Measurements from ENCODE around the gene SLC38A10.
"Not testable (repeated sequence)": the region's sequence is repeated elsewhere in the genome, so short reads cannot be mapped to it uniquely, and the experiment has no call there.

The SLC38A10 gene

GRCh38 chr17:81310949-81311550 is 15.9 kb upstream of the SLC38A10 start:
- no peak overlapping the region for H3K4me3 ChIP-seq (ENCODE audit: low read length)
- H3K36me3 ChIP-seq (ENCODE audit: control insufficient read depth, insufficient read depth, low read length), result no peaks in the 10 kb centered on the region
- DNase-seq (ENCODE audit: low read depth, low spot score), result no peak
- no peaks in the 10 kb centered on the region for H3K9me3 ChIP-seq (ENCODE audit: control insufficient read depth, insufficient read depth, low read length)
- no peaks in the 10 kb centered on the region for H3K27me3 ChIP-seq (ENCODE audit: control insufficient read depth, insufficient read depth, low read length)
- no peak overlapping the region for H3K27ac ChIP-seq (ENCODE audit: low read length)
- WGBS (ENCODE audit: insufficient coverage, insufficient read length), result no CpG with 5 or more reads among the region's 19 CpGs
- peaks cover 10% of the 10 kb centered on the region for H3K4me1 ChIP-seq (ENCODE audit: control insufficient read depth, insufficient read depth, low read length)

GRCh38 chr17:81309859-81310839 is 15.0 kb upstream of the SLC38A10 start:
- no peak for DNase-seq (ENCODE audit: low read depth, low spot score)
- Histone ChIP-seq H3K4me1 (ENCODE audit: control insufficient read depth, insufficient read depth, low read length) (peaks cover 10% of the 10 kb centered on the region), H3K27ac (ENCODE audit: low read length) (no peak overlapping the region), H3K4me3 (ENCODE audit: low read length) (no peak overlapping the region), H3K9me3 (ENCODE audit: control insufficient read depth, insufficient read depth, low read length) (no peaks in the 10 kb centered on the region), H3K27me3 (ENCODE audit: control insufficient read depth, insufficient read depth, low read length) (no peaks in the 10 kb centered on the region), H3K36me3 (ENCODE audit: control insufficient read depth, insufficient read depth, low read length) (no peaks in the 10 kb centered on the region)
- no CpG with 5 or more reads among the region's 36 CpGs for whole genome bisulfite sequencing (ENCODE audit: insufficient coverage, insufficient read length)

DNA sequence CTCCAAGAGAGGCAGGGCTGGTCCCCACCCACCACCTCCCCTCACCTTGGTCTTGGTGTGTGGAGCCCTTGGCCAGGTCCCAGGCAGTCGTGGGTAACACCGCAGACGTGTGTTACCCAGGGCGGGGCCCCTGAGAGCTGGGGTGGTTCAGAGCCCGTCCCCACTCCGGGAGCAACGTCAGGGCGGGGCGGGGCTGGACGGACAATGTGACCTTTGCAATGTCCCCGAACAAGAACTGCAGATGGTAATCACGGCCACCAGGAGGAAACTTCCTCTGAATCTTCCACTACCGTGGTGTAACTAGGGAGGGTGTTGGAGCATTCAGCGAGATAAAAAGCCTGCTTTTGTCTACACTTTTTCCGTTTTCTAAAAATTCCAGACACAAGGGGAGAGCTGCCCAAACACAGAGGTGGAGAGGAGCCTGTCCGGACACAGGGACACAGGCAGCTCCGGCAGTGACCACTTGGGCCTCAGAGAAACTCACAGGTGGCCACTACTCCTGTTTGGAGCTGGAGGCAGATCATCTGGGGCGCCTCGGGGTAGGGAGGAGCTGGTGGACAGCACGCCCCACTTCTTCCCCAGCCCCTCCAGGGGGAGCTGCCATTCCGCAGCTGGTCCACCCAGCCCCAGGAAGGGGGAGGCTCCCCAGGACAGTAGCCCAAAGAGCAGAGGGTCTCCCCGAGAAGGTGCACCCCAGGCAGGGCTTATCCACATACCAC is 14.2 kb upstream of the SLC38A10 start:
- Histone ChIP-seq H3K4me3 (ENCODE audit: low read length) (no peak overlapping the region), H3K36me3 (ENCODE audit: control insufficient read depth, insufficient read depth, low read length) (no peaks in the 10 kb centered on the region), H3K9me3 (ENCODE audit: control insufficient read depth, insufficient read depth, low read length) (no peaks in the 10 kb centered on the region), H3K27ac (ENCODE audit: low read length) (no peak overlapping the region), H3K27me3 (ENCODE audit: control insufficient read depth, insufficient read depth, low read length) (no peaks in the 10 kb centered on the region), H3K4me1 (ENCODE audit: control insufficient read depth, insufficient read depth, low read length) (peaks cover 10% of the 10 kb centered on the region)
- no CpG with 5 or more reads among the region's 22 CpGs for WGBS (ENCODE audit: insufficient coverage, insufficient read length)
- DNase-seq (ENCODE audit: low read depth, low spot score), result no peak

DNA sequence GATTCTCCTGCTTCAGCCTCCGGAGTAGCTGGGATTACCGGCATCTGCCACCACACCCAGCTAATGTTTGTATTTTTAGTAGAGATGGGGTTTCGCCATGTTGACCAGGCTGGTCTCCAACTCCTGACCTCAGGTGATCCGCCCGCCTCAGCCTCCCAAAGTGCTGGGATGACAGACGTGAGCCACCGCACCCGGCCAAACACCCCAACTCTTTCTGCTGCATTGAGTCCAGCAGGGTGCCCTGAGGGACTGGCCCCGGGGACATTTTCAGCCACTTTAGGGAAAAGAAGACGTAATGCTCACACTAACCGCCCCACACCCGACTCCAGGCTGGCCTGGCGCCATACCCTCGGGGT is 13.7 kb upstream of the SLC38A10 start:
- not testable (repeated sequence) for H3K36me3 ChIP-seq (ENCODE audit: control insufficient read depth, insufficient read depth, low read length); H3K4me3 ChIP-seq (ENCODE audit: low read length); H3K27ac ChIP-seq (ENCODE audit: low read length); DNase-seq (ENCODE audit: low read depth, low spot score); H3K9me3 ChIP-seq (ENCODE audit: control insufficient read depth, insufficient read depth, low read length); H3K27me3 ChIP-seq (ENCODE audit: control insufficient read depth, insufficient read depth, low read length)
- no CpG with 5 or more reads among the region's 14 CpGs for WGBS (ENCODE audit: insufficient coverage, insufficient read length)
- H3K4me1 ChIP-seq (ENCODE audit: control insufficient read depth, insufficient read depth, low read length), result peaks cover 10% of the 10 kb centered on the region

DNA sequence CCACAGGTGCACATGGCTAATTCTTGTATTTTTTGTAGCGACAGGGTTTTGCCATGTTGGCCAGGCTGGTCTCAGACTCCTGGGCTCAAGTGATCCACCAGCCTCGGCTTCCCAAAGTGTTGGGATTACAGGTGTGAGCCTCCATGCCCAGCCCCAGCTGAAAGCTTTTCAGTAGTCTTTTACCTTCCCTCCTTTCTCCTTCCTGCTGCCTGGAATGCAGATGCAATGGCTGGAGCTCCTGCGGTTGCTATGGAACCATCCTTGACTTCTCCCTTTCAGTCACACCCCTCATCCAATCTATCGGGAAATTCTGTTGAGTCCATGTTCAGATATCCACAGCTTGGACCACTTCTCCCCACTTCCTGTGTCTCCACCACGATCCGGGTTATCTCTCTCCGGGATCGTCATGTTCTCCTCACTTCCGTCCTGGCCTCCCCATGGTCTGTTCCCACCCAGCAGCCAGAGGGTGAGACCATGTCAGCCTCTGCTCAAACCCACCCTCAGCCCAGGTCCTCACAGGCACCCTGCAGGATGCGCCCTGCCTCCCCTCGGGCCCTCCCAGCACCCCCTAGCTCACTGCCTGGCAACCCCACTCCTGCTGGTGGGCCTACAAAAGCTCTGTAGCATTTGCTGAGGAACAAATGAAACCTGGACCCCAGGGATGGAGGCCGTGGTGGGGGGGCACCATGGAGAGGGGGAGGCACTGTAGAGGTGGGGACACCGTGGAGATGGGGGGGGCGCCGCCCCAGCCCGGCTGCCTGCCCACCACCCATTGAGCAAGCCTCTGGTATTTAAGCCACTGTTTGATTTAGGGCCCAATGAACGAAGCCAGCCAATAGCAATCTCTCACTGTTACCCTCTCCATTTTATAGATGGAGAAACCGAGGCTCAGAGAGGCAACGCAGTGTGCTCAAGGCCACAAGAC is 12.8 kb upstream of the SLC38A10 start:
- Histone ChIP-seq H3K9me3 (ENCODE audit: control insufficient read depth, insufficient read depth, low read length) (no peaks in the 10 kb centered on the region), H3K36me3 (ENCODE audit: control insufficient read depth, insufficient read depth, low read length) (no peaks in the 10 kb centered on the region), H3K27ac (ENCODE audit: low read length) (no peak overlapping the region), H3K4me1 (ENCODE audit: control insufficient read depth, insufficient read depth, low read length) (peaks cover 10% of the 10 kb centered on the region), H3K27me3 (ENCODE audit: control insufficient read depth, insufficient read depth, low read length) (no peaks in the 10 kb centered on the region), H3K4me3 (ENCODE audit: low read length) (no peak overlapping the region)
- no peak for DNase-seq (ENCODE audit: low read depth, low spot score)
- WGBS (ENCODE audit: insufficient coverage, insufficient read length), result no CpG with 5 or more reads among the region's 19 CpGs

DNA sequence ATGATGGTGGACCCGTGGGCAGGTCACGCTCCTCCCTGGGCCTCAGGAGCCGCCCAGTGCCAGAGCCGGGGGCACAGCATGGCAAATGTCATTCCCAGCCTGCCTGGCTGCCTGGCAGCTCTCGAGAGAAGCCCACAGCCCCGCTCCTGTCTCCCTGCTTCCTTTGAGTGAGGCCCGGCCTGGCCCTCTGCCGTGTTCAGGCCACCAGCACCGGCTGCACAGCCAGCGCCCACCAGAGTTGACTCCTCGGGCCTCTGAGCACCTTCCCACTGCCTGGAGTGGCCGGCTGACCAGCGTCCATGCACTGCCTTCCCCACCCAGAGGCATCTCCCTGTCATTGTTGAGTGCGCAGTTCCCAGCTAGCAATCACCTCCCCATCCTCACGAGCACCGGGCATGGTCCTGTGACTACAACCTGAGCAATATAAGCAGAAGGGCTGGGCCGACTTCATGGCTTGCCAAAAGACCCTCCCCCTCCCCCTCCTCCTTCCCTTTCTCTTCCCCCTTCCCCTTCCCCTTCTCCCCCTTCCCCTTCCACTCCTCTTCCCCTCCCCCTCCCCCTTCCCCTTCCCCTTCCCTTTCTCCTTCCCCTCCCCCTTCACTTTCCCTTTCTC is 11.9 kb upstream of the SLC38A10 start:
- Histone ChIP-seq H3K4me1 (ENCODE audit: control insufficient read depth, insufficient read depth, low read length) (peaks cover 10% of the 10 kb centered on the region), H3K27ac (ENCODE audit: low read length) (no peak overlapping the region), H3K4me3 (ENCODE audit: low read length) (no peak overlapping the region), H3K9me3 (ENCODE audit: control insufficient read depth, insufficient read depth, low read length) (no peaks in the 10 kb centered on the region), H3K27me3 (ENCODE audit: control insufficient read depth, insufficient read depth, low read length) (no peaks in the 10 kb centered on the region), H3K36me3 (ENCODE audit: control insufficient read depth, insufficient read depth, low read length) (no peaks in the 10 kb centered on the region)
- WGBS (ENCODE audit: insufficient coverage, insufficient read length), result no CpG with 5 or more reads among the region's 17 CpGs
- DNase-seq (ENCODE audit: low read depth, low spot score), result no peak

DNA sequence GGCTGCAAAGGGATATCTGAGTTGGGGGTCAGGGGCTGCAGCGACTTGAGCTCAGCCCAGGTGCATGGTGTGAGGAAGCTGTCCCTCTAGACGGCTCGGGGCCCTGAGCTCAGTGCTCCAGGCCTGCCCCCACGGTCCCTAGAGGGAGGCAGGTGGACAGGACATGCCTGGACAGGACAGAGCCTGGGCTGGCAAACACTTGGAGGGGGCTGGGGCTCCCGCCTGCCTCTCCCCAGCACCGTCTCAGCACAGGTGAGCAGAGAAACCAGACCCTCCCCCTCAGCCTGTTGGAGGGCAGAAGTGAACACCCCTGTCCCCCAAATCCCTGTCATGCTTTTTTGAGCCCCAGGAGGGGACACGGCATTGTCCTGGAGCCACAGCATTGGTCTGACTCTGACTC is 11.4 kb upstream of the SLC38A10 start:
- Histone ChIP-seq H3K27ac (ENCODE audit: low read length) (no peak overlapping the region), H3K4me3 (ENCODE audit: low read length) (no peak overlapping the region), H3K27me3 (ENCODE audit: control insufficient read depth, insufficient read depth, low read length) (no peaks in the 10 kb centered on the region), H3K36me3 (ENCODE audit: control insufficient read depth, insufficient read depth, low read length) (no peaks in the 10 kb centered on the region), H3K4me1 (ENCODE audit: control insufficient read depth, insufficient read depth, low read length) (peaks cover 10% of the 10 kb centered on the region), H3K9me3 (ENCODE audit: control insufficient read depth, insufficient read depth, low read length) (no peaks in the 10 kb centered on the region)
- no CpG with 5 or more reads among the region's 7 CpGs for WGBS (ENCODE audit: insufficient coverage, insufficient read length)
- DNase-seq (ENCODE audit: low read depth, low spot score), result no peak

DNA sequence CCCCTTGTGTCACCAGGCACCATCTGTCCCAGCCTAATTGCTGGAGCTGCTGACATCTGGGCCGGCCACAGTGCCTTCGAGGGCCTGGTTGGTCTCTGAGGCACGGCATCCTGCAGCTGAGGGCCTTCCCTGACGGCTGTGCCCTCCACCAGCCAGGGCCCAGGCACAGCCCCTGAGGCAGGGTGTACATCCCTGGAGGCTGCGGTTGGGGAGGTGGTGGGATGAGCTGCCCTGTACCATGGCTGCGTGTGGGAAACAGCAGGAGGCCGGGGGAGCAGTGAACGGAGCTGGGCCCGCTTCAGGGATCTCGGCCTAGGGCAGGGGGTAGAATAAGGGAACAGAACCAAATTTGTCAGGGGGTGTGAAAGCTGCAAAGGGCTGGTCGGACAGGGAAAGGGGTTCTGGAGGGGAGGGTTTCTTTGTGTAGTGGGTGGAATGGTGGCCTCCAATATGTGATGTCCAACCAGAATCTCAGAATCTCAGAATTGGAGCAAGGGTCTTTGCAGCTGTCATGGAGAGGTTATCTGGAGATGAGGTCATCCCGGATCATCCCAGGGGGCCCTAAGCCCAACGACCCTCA is 10.0 kb upstream of the SLC38A10 start:
- no CpG with 5 or more reads among the region's 13 CpGs for WGBS (ENCODE audit: insufficient coverage, insufficient read length)
- H3K27me3 ChIP-seq (ENCODE audit: control insufficient read depth, insufficient read depth, low read length), result no peaks in the 10 kb centered on the region
- DNase-seq (ENCODE audit: low read depth, low spot score), result no peak
- H3K9me3 ChIP-seq (ENCODE audit: control insufficient read depth, insufficient read depth, low read length), result no peaks in the 10 kb centered on the region
- no peaks in the 10 kb centered on the region for H3K36me3 ChIP-seq (ENCODE audit: control insufficient read depth, insufficient read depth, low read length)
- no peak overlapping the region for H3K27ac ChIP-seq (ENCODE audit: low read length)
- H3K4me1 ChIP-seq (ENCODE audit: control insufficient read depth, insufficient read depth, low read length), result peaks cover 10% of the 10 kb centered on the region
- H3K4me3 ChIP-seq (ENCODE audit: low read length), result no peak overlapping the region

DNA sequence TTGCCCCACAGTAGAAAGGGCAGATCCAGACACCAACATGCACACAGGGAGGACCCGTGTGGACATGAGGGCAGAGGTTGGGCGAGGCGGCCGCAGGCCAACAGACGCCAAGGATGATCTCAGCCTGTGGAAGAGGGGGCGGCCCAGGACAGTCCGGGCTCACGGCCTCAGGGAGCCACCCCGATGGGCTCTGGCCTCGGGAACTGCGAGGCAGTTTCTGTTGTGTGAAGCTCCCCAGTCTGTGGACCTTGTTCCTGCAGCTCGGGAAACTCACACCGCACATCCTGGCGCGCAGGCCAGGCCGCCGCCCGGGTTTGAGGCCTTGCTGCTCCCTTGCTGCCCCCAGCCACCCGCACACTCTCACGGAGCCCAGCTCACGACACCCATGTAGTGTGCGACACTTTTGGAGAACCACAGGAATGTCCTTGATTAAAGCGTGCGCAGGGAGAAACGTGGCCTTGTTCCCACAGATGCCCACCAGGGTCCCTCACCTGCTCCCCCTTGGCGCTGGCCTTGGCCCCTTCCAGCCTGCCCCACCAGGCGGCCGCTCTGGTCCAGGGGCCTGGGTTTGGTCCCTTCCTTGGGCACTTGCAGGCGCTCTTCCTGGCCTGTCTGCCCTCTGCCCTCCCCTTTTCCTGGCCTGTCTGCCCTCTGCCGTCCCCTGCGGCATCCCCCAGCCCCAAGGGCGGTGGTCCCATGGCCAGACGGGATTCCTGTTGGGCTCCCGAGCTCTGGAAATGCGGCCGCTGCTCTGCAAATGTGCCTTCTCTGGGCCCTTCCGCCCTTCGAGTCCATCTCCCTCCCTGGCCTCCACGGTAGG is 9.3 kb upstream of the SLC38A10 start:
- Histone ChIP-seq H3K9me3 (ENCODE audit: control insufficient read depth, insufficient read depth, low read length) (no peaks in the 10 kb centered on the region), H3K4me3 (ENCODE audit: low read length) (no peak overlapping the region), H3K4me1 (ENCODE audit: control insufficient read depth, insufficient read depth, low read length) (peaks cover 4% of the 10 kb centered on the region; the same call in 1 of the 2 replicates), H3K27me3 (ENCODE audit: control insufficient read depth, insufficient read depth, low read length) (no peaks in the 10 kb centered on the region), H3K36me3 (ENCODE audit: control insufficient read depth, insufficient read depth, low read length) (no peaks in the 10 kb centered on the region), H3K27ac (ENCODE audit: low read length) (no peak overlapping the region)
- no CpG with 5 or more reads among the region's 39 CpGs for WGBS (ENCODE audit: insufficient coverage, insufficient read length)
- no peak for DNase-seq (ENCODE audit: low read depth, low spot score)
